CD4-positive, alpha-beta T cell treated with Interleukin-17A for 1 hour (primary cell): ENCODE measurements around the gene DOCK3.

Source experiments
- DNase-seq: peaks from one replicate; pipeline ENCODE4 v3.0.0-alpha.2; 2020

The DOCK3 gene

GRCh38 chr3:50674349-50675178 is at the start of gene DOCK3:
TSS of gene DOCK3 (plus strand) at chr3:50674927. CDS start at chr3:50675264, 337 bp downstream.
- peak; percentile 56 for DNase-seq

GRCh38 chr3:50625231-50626182 is 49.2 kb upstream of the DOCK3 start:
- DNase-seq: no peak

GRCh38 chr3:50626401-50626800 is 48.3 kb upstream of the DOCK3 start:
- DNase-seq: no peak

GRCh38 chr3:50627407-50628051 is 47.2 kb upstream of the DOCK3 start:
- no peak for DNase-seq

GRCh38 chr3:50628601-50629000 is 46.1 kb upstream of the DOCK3 start:
- DNase-seq: no peak

GRCh38 chr3:50630394-50630793 is 44.3 kb upstream of the DOCK3 start:
- no peak for DNase-seq

- no peak for DNase-seq
These were observed 43.9 kb upstream of the DOCK3 start for GRCh38 chr3:50630877-50631276.

GRCh38 chr3:50632450-50632849 is 42.3 kb upstream of the DOCK3 start:
- DNase-seq: no peak

GRCh38 chr3:50633230-50633790 is 41.4 kb upstream of the DOCK3 start:
- DNase-seq: no peak

- no peak for DNase-seq
These were observed 39.7 kb upstream of the DOCK3 start for GRCh38 chr3:50635066-50635465.

GRCh38 chr3:50637011-50637410 is 37.7 kb upstream of the DOCK3 start:
- DNase-seq: no peak

GRCh38 chr3:50637945-50638344 is 36.8 kb upstream of the DOCK3 start:
- DNase-seq: no peak

- no peak for DNase-seq
These were observed 35.7 kb upstream of the DOCK3 start for GRCh38 chr3:50639055-50639494.

GRCh38 chr3:50642382-50642781 is 32.3 kb upstream of the DOCK3 start:
- no peak for DNase-seq

GRCh38 chr3:50644561-50644960 is 30.2 kb upstream of the DOCK3 start:
- no peak for DNase-seq

- DNase-seq: no peak
These were observed 29.3 kb upstream of the DOCK3 start for GRCh38 chr3:50645378-50645777.

- DNase-seq: no peak
These were observed 26.4 kb upstream of the DOCK3 start for GRCh38 chr3:50648313-50648712.

GRCh38 chr3:50648944-50649343 is 25.8 kb upstream of the DOCK3 start:
- no peak for DNase-seq

GRCh38 chr3:50649451-50649931 is 25.2 kb upstream of the DOCK3 start:
- DNase-seq: no peak

- no peak for DNase-seq
These were observed 24.7 kb upstream of the DOCK3 start for GRCh38 chr3:50650018-50650417.

GRCh38 chr3:50651445-50651844 is 23.3 kb upstream of the DOCK3 start:
- DNase-seq: no peak

- no peak for DNase-seq
These were observed 22.7 kb upstream of the DOCK3 start for GRCh38 chr3:50651920-50652529.
